Measurements from ENCODE around the gene FRMD3.

FRMD3 gene

GRCh38 chr9:83538172-83538889 lies at the start of gene FRMD3:
Gene FRMD3 (minus strand): TSS chr9:83538401. CDS start chr9:83538231, 170 bp downstream.
- peak; percentile 4 for DNase-seq

- no peak for DNase-seq
Observed at GRCh38 chr9:83584995-83585394, 46.8 kb upstream of the FRMD3 start.

DNA sequence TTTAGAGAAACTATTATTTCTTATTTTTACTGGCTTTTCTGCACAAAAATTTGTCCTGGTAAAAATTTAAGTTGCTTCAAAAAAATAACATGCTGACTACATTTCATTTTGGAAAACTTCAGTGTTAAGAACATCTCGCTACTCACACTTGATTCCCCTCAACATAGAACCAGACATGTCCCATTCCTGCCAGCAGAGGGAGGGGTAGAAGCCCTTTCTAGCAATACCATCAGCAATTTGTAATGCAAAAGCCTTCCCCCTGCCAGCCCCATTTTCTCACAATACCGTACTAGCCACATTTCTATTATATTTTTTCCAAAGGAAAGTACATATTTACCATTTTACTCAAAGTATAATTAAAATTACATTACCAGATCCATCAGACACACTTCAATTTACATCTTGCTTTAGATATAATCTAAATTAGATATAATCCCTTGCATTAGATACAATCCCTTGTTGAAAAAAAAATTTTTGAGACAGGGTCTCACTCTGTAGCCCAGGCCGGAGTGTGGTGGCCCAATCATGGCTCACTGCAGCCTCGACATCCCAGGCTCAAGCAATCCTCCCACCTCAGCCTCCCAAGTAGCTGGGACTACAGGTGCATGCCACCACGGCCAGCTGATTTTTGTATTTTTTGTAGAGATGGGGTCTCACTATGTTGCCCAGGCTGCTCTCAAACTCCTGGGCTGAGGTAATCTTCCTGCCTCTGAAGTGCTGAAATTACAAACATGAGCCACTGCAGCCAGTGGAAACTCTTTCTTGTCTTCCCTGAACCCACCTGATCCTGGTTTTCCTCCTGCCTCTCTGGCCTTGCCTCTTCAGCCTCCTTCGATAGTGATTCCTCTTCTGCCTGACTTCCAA lies 45.2 kb upstream of the FRMD3 start:
- DNase-seq, result peak; percentile 28

DNA sequence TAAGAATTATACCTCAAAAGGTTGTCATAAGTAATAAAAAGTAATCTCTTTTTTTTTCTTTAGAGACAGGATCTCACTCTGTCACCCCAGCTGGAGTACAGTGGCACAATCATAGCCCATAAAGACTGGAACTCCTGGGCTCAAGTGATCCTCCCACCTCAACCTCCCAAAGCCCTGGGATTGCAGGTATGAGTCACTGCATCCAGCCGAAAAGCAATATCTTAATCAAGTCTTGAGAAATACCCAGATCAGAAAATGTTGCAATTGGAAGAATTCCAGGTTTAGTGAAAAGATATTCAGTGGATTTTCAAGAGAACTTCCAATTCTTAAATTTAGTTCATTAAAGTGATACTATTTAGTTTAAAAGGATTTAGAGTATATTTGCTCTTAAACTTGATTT lies 43.8 kb upstream of the FRMD3 start:
- no peak for DNase-seq

GRCh38 chr9:83574482-83574881 lies 36.3 kb upstream of the FRMD3 start:
- DNase-seq, result no peak

DNA sequence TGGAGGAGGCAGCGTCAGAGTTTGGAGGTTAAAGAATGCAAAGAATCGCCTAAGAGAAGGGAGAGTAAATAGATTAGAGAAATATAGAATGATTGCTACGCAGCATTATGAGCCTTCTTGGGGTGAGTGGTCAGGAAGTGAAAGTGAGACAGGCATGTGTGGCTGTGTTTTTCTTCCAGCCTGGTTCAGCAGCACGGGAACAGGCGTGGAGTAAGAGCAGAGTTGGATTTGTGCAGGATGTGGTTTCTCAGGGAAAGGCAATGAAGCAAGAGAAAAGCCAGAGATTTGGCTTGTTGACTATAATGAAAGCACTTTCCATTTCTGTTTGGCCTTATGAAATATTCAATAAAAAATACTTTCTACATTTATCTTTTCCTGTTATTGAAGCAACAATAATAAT lies 34.3 kb upstream of the FRMD3 start:
- no peak for DNase-seq

- DNase-seq, result no peak
Observed at GRCh38 chr9:83570359-83570758, 32.2 kb upstream of the FRMD3 start.

DNA sequence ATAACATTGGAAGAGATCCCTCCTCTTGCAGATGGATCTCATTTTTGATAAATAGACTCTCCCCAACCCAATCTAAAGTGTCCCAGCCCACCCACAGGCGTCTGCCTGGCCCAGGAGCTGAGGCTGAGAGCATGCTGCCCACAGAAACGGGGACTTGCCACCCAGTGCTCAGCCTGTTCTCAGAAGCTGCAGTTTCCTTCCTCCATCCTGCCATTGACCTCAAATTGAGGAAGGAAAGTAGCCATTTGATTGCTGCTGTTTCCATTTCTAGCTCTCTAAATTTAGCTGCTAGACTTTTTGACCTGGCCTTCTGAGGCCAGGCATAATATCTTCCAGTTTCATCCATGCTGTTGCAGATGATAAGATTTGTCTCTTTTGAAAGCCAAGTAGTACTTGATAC lies 31.1 kb upstream of the FRMD3 start:
- DNase-seq, result no peak

- no peak for DNase-seq
Observed at GRCh38 chr9:83563360-83563759, 25.2 kb upstream of the FRMD3 start.

DNA sequence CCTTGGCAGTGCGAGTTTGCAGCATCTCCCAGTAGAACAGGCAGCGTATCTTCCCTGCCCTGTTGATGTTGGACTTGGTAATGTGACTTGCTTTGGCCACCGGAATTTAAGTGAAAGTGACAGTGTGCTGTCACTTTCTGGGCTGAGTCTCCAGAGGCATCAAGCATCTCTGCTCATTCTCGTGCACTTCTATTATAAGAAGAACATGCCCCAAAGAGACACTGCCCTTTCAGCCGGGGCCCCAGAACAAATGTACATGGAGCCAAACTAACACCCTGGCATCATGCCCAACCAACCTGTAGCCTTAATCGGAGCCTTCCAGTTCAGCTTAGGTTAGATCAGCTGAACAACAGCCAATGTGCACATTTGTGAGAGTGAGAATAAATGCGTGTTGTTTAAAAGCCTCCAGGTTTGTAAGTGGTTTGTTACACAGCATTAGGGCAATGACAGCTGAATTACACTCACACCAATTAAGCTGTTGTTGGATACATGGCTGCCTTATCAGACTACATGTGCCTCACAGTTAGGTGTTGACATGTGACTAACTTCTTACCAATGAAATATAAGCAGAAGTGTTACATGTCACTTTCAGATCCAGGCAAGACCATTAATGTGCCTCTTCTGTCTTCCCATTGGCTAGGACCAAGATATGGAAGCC lies 22.1 kb upstream of the FRMD3 start:
- DNase-seq, result no peak

- DNase-seq, result no peak
Observed at GRCh38 chr9:83557771-83558170, 19.6 kb upstream of the FRMD3 start.

DNA sequence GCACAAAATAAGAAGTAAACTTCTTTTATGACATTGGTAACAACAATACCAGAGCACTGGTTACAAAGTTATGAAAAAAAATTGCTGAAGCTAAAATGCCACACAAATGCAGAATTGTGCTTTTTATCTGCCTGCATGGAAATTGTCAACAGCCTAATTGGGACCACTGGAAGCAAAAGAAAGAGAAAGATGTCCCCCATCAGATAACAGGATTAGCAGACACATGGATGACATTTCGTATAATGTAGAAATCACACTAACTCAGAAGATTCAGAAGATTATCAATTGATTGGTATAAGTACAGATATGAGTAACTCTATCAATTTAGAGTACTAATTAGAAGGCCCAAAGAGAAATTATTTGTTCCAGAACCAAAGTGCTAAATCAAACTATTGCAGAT lies 19.1 kb upstream of the FRMD3 start:
- no peak for DNase-seq

DNA sequence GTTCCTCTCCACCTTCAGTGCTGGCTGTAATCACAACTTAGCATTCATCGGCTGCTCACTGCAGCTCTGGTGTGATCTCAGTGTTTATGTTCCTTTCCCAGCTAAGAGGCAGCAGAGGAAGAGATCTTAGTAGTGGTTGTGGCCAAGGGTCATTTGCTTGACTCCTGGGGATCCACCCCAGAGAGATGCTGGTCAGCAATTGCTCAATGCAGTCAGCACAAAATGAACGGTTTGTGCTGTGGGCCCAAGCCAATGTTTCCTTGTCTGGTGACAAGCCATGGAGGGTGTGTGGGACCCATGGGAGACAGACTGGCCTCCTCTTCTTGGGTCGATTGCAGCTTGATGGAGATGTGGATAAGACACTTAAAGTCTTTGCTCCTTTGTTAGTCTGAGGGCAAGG lies 16.1 kb upstream of the FRMD3 start:
- DNase-seq, result no peak

DNA sequence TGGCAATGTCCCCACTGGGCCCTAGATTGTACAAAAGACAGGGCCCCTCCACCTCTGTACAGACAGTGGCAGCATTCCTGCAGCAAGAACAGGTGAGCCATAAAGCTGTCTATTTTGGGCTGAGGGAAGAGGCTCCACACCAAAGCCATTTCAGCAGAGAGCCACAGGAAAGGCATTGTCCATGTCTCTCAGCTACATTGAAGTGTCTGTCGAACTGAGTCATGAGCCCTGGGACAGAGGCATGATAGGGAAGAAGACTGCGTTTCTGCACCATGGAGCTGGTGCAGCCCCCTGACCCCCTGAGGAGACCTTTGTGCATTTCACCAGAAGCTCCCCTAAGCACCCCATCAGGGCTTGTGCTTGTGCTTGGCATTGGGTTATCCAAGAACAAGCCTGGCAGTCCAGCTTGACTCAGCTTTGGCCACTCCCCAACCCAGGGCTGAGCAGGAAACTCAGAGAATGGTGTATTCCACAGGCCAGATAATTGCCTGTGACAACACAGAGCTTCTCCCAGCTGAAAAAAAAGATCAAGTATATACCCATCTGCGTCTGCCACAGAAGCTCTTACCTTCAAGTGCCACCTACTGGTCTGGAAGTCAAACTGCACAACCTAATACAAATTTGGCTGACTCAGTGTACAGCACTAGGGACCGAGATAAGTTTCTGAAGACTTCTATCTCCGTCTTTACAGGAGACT lies 5.9 kb upstream of the FRMD3 start:
- no peak for DNase-seq

DNA sequence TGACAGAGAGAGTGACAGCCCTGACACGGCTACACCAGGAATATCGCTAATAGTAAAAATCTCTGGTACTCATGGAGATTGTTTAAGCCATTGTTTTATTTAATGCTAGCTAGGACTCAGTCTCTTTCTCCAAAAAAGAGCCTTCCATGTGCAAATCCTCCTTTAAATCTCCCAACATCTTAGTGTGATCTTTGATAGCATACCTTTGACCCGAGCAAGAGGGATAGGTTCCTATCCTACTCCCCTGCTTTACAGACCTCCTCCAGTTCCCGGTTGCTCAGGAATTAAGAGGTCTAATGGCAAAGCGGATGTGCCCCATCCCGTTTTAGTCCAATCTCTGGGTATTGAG lies 663 bp upstream of the FRMD3 start:
- DNase-seq, result no peak

GRCh38 chr9:83537331-83538171 lies 650 bp downstream of the FRMD3 start:
- no peak for DNase-seq

- no peak for DNase-seq
Observed at GRCh38 chr9:83536332-83536731, 1.9 kb downstream of the FRMD3 start.

DNA sequence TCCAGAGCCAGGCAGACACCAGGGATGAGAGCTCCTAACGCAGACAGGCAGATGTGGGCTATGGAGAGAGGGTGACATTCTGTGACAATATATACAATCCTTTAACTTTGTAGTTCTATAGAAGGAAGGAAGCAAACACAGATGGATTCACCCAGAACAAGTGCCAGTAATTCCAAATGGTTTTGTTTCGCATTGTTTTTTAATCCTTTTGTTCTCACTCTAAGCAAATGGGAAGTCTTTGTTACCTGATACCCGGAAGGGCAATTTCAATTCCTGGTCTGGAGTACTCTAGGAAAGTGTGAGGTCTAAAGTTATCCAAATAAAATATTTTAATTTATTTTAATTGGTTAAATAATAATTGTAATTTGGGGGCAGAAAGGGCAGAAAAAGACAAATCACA lies 2.5 kb downstream of the FRMD3 start:
- no peak for DNase-seq

GRCh38 chr9:83533296-83533695 lies 4.9 kb downstream of the FRMD3 start:
- DNase-seq, result no peak

GRCh38 chr9:83526901-83527300 lies 11.3 kb downstream of the FRMD3 start:
- DNase-seq, result no peak

- no peak for DNase-seq
Observed at GRCh38 chr9:83526211-83526610, 12.0 kb downstream of the FRMD3 start.

DNA sequence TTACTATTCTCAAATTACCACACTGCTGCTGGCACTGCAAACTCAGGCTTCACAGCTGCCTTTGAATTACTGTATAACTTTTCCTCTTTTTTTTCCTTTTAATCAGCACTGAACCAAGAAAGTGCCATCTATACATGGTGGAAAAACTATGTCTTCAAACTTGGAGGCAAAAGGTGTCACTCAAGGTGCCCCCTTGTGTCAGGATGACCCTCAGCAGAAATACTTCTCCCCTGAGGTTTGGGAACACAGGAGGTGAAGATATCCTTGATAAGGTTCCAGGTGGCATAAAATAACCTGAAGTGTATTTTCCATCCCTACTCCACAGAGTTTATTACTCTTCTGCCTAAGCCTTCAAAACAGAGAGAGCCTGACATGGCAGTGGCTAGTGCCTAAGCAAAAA lies 14.5 kb downstream of the FRMD3 start:
- DNase-seq, result no peak
